K562 (cell line): Measurements from ENCODE around the gene PRRT1. TPM values are rescaled to one million over a fixed set of nuclear protein-coding genes. Genes with fewer than 3 reads are reported as not detected.

ENCODE experiments used
- BRF1 ChIP-seq: IDR thresholded peaks from 3 replicates; pipeline ENCODE4 v1.6.1; 2011; ENCODE audit warnings: borderline replicate concordance, mild to moderate bottlenecking; ENCODE audit not compliant: insufficient read length; ENCODE audit errors: extremely low read depth
- DLX4 ChIP-seq: fragments of 250-450 bp; sonication (Bioruptor Pico); IDR thresholded peaks from 2 replicates; pipeline ENCODE4 v1.6.1; 2021; ENCODE audit warnings: mild to moderate bottlenecking
- GATA2 ChIP-seq: sonication (generic); formaldehyde crosslinking; IDR thresholded peaks from 2 replicates; pipeline ENCODE4 v1.4.0; 2020; ENCODE audit warnings: mild to moderate bottlenecking, missing genetic modification reagents
- GTF2F1 ChIP-seq: IDR thresholded peaks from 2 replicates; pipeline ENCODE4 v1.6.1; 2011; ENCODE audit warnings: low read depth, low read length, improper control_type of control experiment
- HNRNPLL ChIP-seq: fragments of 200-400 bp; formaldehyde crosslinking; IDR thresholded peaks from 2 replicates; pipeline ENCODE4 v1.6.1; 2017; ENCODE audit warnings: low read length, low read depth, mild to moderate bottlenecking; ENCODE audit not compliant: poor library complexity, severe bottlenecking
- KDM4B ChIP-seq, 2 experiments: fragments of 450-650 bp in 1 of 2; sonication (generic) in 1 of 2; IDR thresholded peaks; 2 replicates each; pipeline ENCODE4 v1.6.1; 2016 to 2017; ENCODE audit warnings: borderline replicate concordance in 2 of 2, antibody characterized with exemption in 1 of 2, low read depth in 1 of 2, mild to moderate bottlenecking in 1 of 2
- MAFG ChIP-seq: fragments of 450-650 bp; conservative IDR thresholded peaks from 2 replicates; pipeline ENCODE4 v1.6.1; 2016; ENCODE audit warnings: missing genetic modification characterization, missing compliant biosample characterization
- MAFK ChIP-seq: IDR thresholded peaks from 2 replicates; pipeline ENCODE4 v1.6.1; 2011; ENCODE audit warnings: low read length, improper control_type of control experiment
- NFIC ChIP-seq: fragments of 450-650 bp; IDR thresholded peaks from 2 replicates; pipeline ENCODE4 v1.6.1; 2017; ENCODE audit warnings: mild to moderate bottlenecking, inconsistent platforms
- POU5F1 ChIP-seq: fragments of 150-350 bp; IDR thresholded peaks from 2 replicates; pipeline ENCODE4 v1.6.1; 2014; ENCODE audit warnings: borderline replicate concordance, low read length, low read depth, mild to moderate bottlenecking; ENCODE audit not compliant: partially characterized antibody
- PRDM10 ChIP-seq: fragments of 450-650 bp; IDR thresholded peaks from 2 replicates; pipeline ENCODE4 v1.6.1; 2018; ENCODE audit not compliant: partially characterized antibody
- PURB ChIP-seq: sonication (generic); formaldehyde crosslinking; IDR thresholded peaks from 2 replicates; pipeline ENCODE4 v1.9.0; 2021; ENCODE audit warnings: low read depth, mild to moderate bottlenecking, missing genetic modification reagents
- RFX5 ChIP-seq: IDR thresholded peaks from 2 replicates; pipeline ENCODE4 v1.6.1; 2011; ENCODE audit warnings: low read depth, mild to moderate bottlenecking, improper control_type of control experiment, low read length
- SP2 ChIP-seq: IDR thresholded peaks from 2 replicates; pipeline ENCODE4 v1.6.1; 2011; ENCODE audit warnings: mild to moderate bottlenecking, low read depth, low read length, moderate library complexity; ENCODE audit not compliant: poor library complexity, severe bottlenecking; ENCODE audit errors: extremely low read depth
- TAF7 ChIP-seq: fragments of 450-650 bp; IDR thresholded peaks from 2 replicates; pipeline ENCODE4 v1.6.1; 2016; ENCODE audit warnings: missing genetic modification characterization, missing compliant biosample characterization
- ZBTB9 ChIP-seq: fragments of 450-650 bp; formaldehyde crosslinking; IDR thresholded peaks from 2 replicates; pipeline ENCODE4 v1.4.0; 2020; ENCODE audit warnings: mild to moderate bottlenecking, moderate library complexity
- ZNF174 ChIP-seq: fragments of 250-450 bp; sonication (Bioruptor Pico); IDR thresholded peaks from 2 replicates; pipeline ENCODE4 v1.4.0; 2020; ENCODE audit warnings: mild to moderate bottlenecking
- ZNF217 ChIP-seq: sonication (generic); formaldehyde crosslinking; IDR thresholded peaks from 2 replicates; pipeline ENCODE4 v1.8.0; 2022; ENCODE audit warnings: mild to moderate bottlenecking, missing genetic modification reagents
- ZNF224 ChIP-seq: sonication (generic); formaldehyde crosslinking; IDR thresholded peaks from 2 replicates; pipeline ENCODE4 v1.8.0; 2022; ENCODE audit warnings: mild to moderate bottlenecking, missing genetic modification reagents
- ZNF512 ChIP-seq: IDR thresholded peaks from 2 replicates; pipeline ENCODE4 v1.6.1; 2016; ENCODE audit warnings: missing genetic modification characterization, missing compliant biosample characterization
- ZNF668 ChIP-seq: fragments of 250-450 bp; sonication (Bioruptor Pico); IDR thresholded peaks from 2 replicates; pipeline ENCODE4 v1.8.0; 2022; ENCODE audit warnings: mild to moderate bottlenecking, inconsistent platforms
- polyA plus RNA-seq, 8 experiments: library from polyadenylated mRNA; depleted of rRNA in 4 of 8; stranded (reverse) in 5 of 8; unstranded in 3 of 8; fragments of >200 nt; fragmentation: Nextera tagmentation in 2 of 8; fragmentation: Illumina TruSeq in 1 of 8; extraction: Ambion mirVana in 2 of 8; extraction: Trizol in 1 of 8; gene quantifications; 2 replicates each; pipeline versions ENCODE4 v1.2.1 to v1.2.3, GENCODE V29; 2011 to 2014; ENCODE audit warnings: inconsistent platforms in 1 of 8, missing spikeins in 1 of 8
- total RNA-seq, 7 experiments: library from RNA; depleted of rRNA in 6 of 7; stranded (reverse); fragments of >200 nt in 6 of 7; fragmentation: Illumina TruSeq in 2 of 7; extraction: Trizol in 2 of 7; gene quantifications; 2 replicates each; pipeline versions ENCODE4 v1.2.1 to v1.2.3, GENCODE V29; 2011 to 2021; ENCODE audit warnings: low replicate concordance in 1 of 7
- TF ChIP-seq, protein P1 (sequence below): fragments of 250-450 bp; sonication (Bioruptor Pico); IDR thresholded peaks from 2 replicates; pipeline ENCODE4 v1.8.0; 2021; ENCODE audit warnings: moderate library complexity, mild to moderate bottlenecking, inconsistent platforms

PRRT1 gene
- total and polyA plus RNA-seq, 9 of the 15 experiments (the other 6 are each of a cell fraction or from before 2014, with no cell fraction given) = 0.14 to 3.5 (median 0.41) TPM

- TF ChIP-seq ZNF512 (tag) (no peak), ZBTB9 (CRISPR knock-in tag) (peak; percentile 86), TAF7 (0 out of 2 replicates have a peak, but pooled peaks have one; percentile 4), PURB (CRISPR knock-in tag) (no peak), ZNF174 (CRISPR knock-in tag) (no peak), MAFG (peak; percentile 62), GATA2 (CRISPR knock-in tag) (peak; percentile 93), RFX5 (no peak), NFIC (peak; percentile 87), DLX4 (CRISPR knock-in tag) (no peak), ZNF217 (CRISPR knock-in tag) (no peak), KDM4B (IDR thresholded peaks at IDR 0.05; ENCODE audit: borderline replicate concordance in 2 of 2, low read depth in 1 of 2) (peak in 1 of 2 experiments; percentile 15; a peak in 1 of 4 replicates), PRDM10 (peak; percentile 79), GTF2F1 (no peak), BRF1 (no peak), ZNF668 (CRISPR knock-in tag) (0 out of 2 replicates have a peak, but pooled peaks have one; percentile 18), HNRNPLL (no peak), ZNF224 (no peak), POU5F1 (no peak), MAFK (no peak; the same call in 1 of the 2 replicates), SP2 (no peak)
- TF ChIP-seq, protein P1, sequence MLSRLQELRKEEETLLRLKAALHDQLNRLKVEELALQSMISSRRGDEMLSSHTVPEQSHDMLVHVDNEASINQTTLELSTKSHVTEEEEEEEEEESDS = no peak
These were observed 16.1 kb upstream of the PRRT1 start (continued) for GRCh38 chr6:32167761-32168262.
